ENCODE results near the gene ATP6AP1.

The ATP6AP1 gene

GRCh38 chrX:154401045-154401799 lies 27.3 kb upstream of the ATP6AP1 start:
- no peaks in the 10 kb centered on the region for H3K27me3 ChIP-seq (replicated peaks)
- no peak for TF ChIP-seq CTCF (IDR thresholded peaks at IDR 0.05; ENCODE audit: low read depth, low read length, missing control alignments)
- in situ Hi-C loops (cut with HindIII; ENCODE audit: low pct_ligation_motif_present, low sequenced_read_pairs), result no loop called here
- H3K36me3 ChIP-seq (replicated peaks), result peaks cover 32% of the 10 kb centered on the region
- DNase-seq, result no peak
- H3K27ac ChIP-seq, result no peak overlapping the region
- no peak overlapping the region for H3K4me3 ChIP-seq (ENCODE audit: low read depth, low read length)

- DNase-seq, result no peak
- in situ Hi-C loops (cut with HindIII; ENCODE audit: low pct_ligation_motif_present, low sequenced_read_pairs), result no loop called here
- no peak for TF ChIP-seq CTCF (IDR thresholded peaks at IDR 0.05; ENCODE audit: low read depth, low read length, missing control alignments)
- H3K27me3 ChIP-seq (replicated peaks), result no peaks in the 10 kb centered on the region
- H3K27ac ChIP-seq, result no peak overlapping the region
- peaks cover 32% of the 10 kb centered on the region for H3K36me3 ChIP-seq (replicated peaks)
- H3K4me3 ChIP-seq (ENCODE audit: low read depth, low read length), result no peak overlapping the region
These were observed 26.4 kb upstream of the ATP6AP1 start for GRCh38 chrX:154401918-154402621.

- TF ChIP-seq CTCF (IDR thresholded peaks at IDR 0.05; ENCODE audit: low read depth, low read length, missing control alignments), result no peak
- peaks cover 32% of the 10 kb centered on the region for H3K36me3 ChIP-seq (replicated peaks)
- in situ Hi-C loops (cut with HindIII; ENCODE audit: low pct_ligation_motif_present, low sequenced_read_pairs), result no loop called here
- no peak overlapping the region for H3K4me3 ChIP-seq (ENCODE audit: low read depth, low read length)
- no peak overlapping the region for H3K27ac ChIP-seq
- H3K27me3 ChIP-seq (replicated peaks), result no peaks in the 10 kb centered on the region
- no peak for DNase-seq
These were observed 25.8 kb upstream of the ATP6AP1 start for GRCh38 chrX:154402622-154403127.

GRCh38 chrX:154403192-154403591 lies 25.3 kb upstream of the ATP6AP1 start:
- DNase-seq, result no peak
- in situ Hi-C loops (cut with HindIII; ENCODE audit: low pct_ligation_motif_present, low sequenced_read_pairs), result no loop called here
- no peaks in the 10 kb centered on the region for H3K27me3 ChIP-seq (replicated peaks)
- no peak overlapping the region for H3K4me3 ChIP-seq (ENCODE audit: low read depth, low read length)
- H3K36me3 ChIP-seq (replicated peaks), result peaks cover 32% of the 10 kb centered on the region
- H3K27ac ChIP-seq, result no peak overlapping the region
- TF ChIP-seq CTCF (IDR thresholded peaks at IDR 0.05; ENCODE audit: low read depth, low read length, missing control alignments), result no peak

GRCh38 chrX:154403858-154404257 lies 24.6 kb upstream of the ATP6AP1 start:
- Histone ChIP-seq H3K36me3 (replicated peaks) (peaks cover 27% of the 10 kb centered on the region), H3K27ac (no peak overlapping the region), H3K4me3 (ENCODE audit: low read depth, low read length) (no peak overlapping the region), H3K27me3 (replicated peaks) (no peaks in the 10 kb centered on the region)
- TF ChIP-seq CTCF (IDR thresholded peaks at IDR 0.05; ENCODE audit: low read depth, low read length, missing control alignments), result no peak
- DNase-seq, result no peak
- in situ Hi-C loops (cut with HindIII; ENCODE audit: low pct_ligation_motif_present, low sequenced_read_pairs), result no loop called here

All from brain microvascular endothelial cell (primary cell).